MCF 10A (cell line): ENCODE results near the gene CD74. TPM values are rescaled to one million over a fixed set of nuclear protein-coding genes. Genes with fewer than 3 reads are reported as not detected.

Source experiments
- BruUV-seq: library from RNA; stranded (reverse); fragments of 400-500 nt; replicated peaks from 2 replicates; lab custom pipeline; 2021; lab: Mats Ljungman, UMichigan
- CTCF ChIA-PET: fragments of 300-600 bp; sonication (Branson Sonifier 250); formaldehyde crosslinking; extraction: SDS; loops from one replicate; lab custom pipeline; 2021; ENCODE audit warnings: antibody characterized with exemption, inconsistent platforms; lab: Yijun Ruan, JAX
- POLR2A ChIA-PET: fragments of 300-600, 350-650 bp; sonication (Branson Sonifier 250); formaldehyde crosslinking; extraction: SDS; loops from one replicate; lab custom pipeline; 2020; ENCODE audit warnings: antibody characterized with exemption, inconsistent platforms; lab: Yijun Ruan, JAX
- DNase-seq: peaks from one replicate; pipeline ENCODE4 v3.0.0-alpha.2; 2018; ENCODE audit not compliant: unreplicated experiment
- H3K27ac Mint-ChIP-seq: one replicate; pipeline ENCODE4 v1.8.0; 2022; ENCODE audit warnings: mild to moderate bottlenecking, low read depth, mixed read lengths; ENCODE audit not compliant: unreplicated experiment
- H3K27me3 Mint-ChIP-seq: one replicate; pipeline ENCODE4 v1.8.0; 2022; ENCODE audit warnings: mixed read lengths; ENCODE audit not compliant: insufficient read depth, unreplicated experiment
- H3K36me3 Mint-ChIP-seq: one replicate; pipeline ENCODE4 v1.8.0; 2022; ENCODE audit warnings: mild to moderate bottlenecking, moderate library complexity, mixed read lengths; ENCODE audit not compliant: insufficient read depth, unreplicated experiment
- H3K4me1 Mint-ChIP-seq: one replicate; pipeline ENCODE4 v1.8.0; 2022; ENCODE audit warnings: mixed read lengths; ENCODE audit not compliant: insufficient read depth, unreplicated experiment
- H3K4me3 Mint-ChIP-seq: one replicate; pipeline ENCODE4 v1.8.0; 2022; ENCODE audit warnings: mild to moderate bottlenecking, moderate library complexity, mixed read lengths; ENCODE audit not compliant: unreplicated experiment
- H3K9me3 Mint-ChIP-seq: one replicate; pipeline ENCODE4 v1.8.0; 2022; ENCODE audit warnings: mixed read lengths; ENCODE audit not compliant: unreplicated experiment
- intact Hi-C: fragments of 100-400 bp; cut with micrococcal nuclease; formaldehyde crosslinking; loops from 2 replicates; pipeline ENCODE4 v1.14.1; 2022
- total RNA-seq: library from RNA; stranded (reverse); gene quantifications from 2 replicates; pipeline ENCODE4 v1.2.3, GENCODE V29; 2022
- TF ChIP-seq, protein P1 (sequence below): fragments of 200-600 bp; IDR thresholded peaks from one replicate; pipeline ENCODE4 v1.8.0; 2022; ENCODE audit warnings: antibody characterized with exemption, mild to moderate bottlenecking; ENCODE audit not compliant: unreplicated experiment

The CD74 gene
- total RNA-seq, 1 experiment from 2014 or later = not detected

DNA sequence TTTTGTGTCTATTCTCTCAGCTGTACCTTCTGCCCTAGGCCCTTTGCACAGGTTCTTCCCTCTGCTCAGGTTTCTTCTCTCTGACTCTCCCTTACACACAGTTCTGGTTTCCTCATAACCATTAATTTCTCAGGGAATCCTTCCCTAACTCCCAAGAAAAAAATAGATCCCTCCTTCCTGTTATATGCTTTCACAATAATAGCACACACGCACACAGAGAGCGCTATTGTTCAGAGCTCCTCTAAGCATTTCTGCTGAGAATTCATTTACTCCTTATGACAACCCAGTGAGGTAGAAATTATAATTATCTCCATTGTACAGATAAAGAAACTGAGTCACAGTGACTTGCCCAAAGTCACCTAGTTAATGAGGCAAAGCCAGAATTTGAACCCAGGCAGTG lies 56.9 kb downstream of the CD74 start:
- Mint-ChIP-seq H3K4me1 (peaks cover 17% of the 10 kb centered on the region), H3K36me3 (peaks cover 7% of the 10 kb centered on the region), H3K9me3 (no peaks in the 10 kb centered on the region), H3K27ac (no peak overlapping the region), H3K27me3 (no peaks in the 10 kb centered on the region), H3K4me3 (no peak overlapping the region)
- BruUV-seq = no TSS peak
- TF ChIP-seq, protein P1, sequence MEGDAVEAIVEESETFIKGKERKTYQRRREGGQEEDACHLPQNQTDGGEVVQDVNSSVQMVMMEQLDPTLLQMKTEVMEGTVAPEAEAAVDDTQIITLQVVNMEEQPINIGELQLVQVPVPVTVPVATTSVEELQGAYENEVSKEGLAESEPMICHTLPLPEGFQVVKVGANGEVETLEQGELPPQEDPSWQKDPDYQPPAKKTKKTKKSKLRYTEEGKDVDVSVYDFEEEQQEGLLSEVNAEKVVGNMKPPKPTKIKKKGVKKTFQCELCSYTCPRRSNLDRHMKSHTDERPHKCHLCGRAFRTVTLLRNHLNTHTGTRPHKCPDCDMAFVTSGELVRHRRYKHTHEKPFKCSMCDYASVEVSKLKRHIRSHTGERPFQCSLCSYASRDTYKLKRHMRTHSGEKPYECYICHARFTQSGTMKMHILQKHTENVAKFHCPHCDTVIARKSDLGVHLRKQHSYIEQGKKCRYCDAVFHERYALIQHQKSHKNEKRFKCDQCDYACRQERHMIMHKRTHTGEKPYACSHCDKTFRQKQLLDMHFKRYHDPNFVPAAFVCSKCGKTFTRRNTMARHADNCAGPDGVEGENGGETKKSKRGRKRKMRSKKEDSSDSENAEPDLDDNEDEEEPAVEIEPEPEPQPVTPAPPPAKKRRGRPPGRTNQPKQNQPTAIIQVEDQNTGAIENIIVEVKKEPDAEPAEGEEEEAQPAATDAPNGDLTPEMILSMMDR = no peak
- intact Hi-C loops = loop anchor here (5.0 to 10.0 kb wide), 2 partner anchors 498 to 521 kb away; no protein-coding TSS in a partner anchor
- CTCF ChIA-PET = interaction anchor here (0.7 to 1.1 kb wide), 6 partner anchors 25 to 83 kb away, joined by 3 to 5 read pairs (median 3); no protein-coding TSS in a partner anchor
- POLR2A ChIA-PET = interaction anchor here (1.0 kb wide), 1 partner anchor 93 kb away, joined by 3 read pairs; no protein-coding TSS in a partner anchor
- DNase-seq = no peak

DNA sequence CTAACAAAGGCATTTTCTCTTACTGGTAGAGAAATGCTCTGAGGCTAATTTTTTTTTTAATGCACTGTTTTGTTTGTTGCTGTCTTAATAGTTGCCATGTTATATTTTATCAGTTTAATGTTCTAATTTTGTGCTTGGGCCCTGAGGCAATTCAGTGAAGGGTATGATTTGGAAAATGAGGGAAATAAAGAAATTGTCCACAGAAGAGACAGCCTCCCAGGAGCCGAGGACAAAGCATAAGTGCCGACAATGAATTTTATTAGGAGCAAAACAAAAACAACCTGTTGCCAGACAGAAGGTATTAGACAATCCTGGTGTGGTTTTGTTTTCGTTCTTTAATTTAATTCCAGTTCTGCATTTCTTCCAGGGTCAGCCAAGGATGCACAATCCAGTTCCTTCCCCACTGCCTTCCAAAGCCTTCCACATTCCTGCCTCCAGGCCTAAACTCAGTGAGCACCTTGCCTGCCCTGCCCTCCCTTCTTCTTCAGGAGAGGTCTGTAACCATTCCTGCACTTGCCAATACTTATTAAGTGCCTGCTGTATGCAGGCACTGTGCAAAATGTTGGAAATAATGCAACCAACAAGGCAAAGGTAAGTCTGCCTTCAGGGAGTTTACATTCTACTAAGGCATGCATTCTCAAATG lies 59.6 kb downstream of the CD74 start:
- H3K36me3 Mint-ChIP-seq = no peaks in the 10 kb centered on the region

GRCh38 chr5:150352244-150353031 lies 60.3 kb downstream of the CD74 start:
- no TSS peak for BruUV-seq
- no peak overlapping the region for H3K4me3 Mint-ChIP-seq
- TF ChIP-seq, protein P1 = no peak
- ChIA-PET POLR2A (interaction anchor here (0.7 to 3.3 kb wide), 3 partner anchors 32 to 90 kb away, joined by 3 to 12 read pairs (median 3); no protein-coding TSS in a partner anchor), CTCF (interaction anchor here (0.5 to 7.5 kb wide), 18 partner anchors 8 to 865 kb away, joined by 3 to 290 read pairs (median 10); partner anchors contain the start of gene ARSI)
- no peaks in the 10 kb centered on the region for H3K36me3 Mint-ChIP-seq
- H3K27me3 Mint-ChIP-seq = no peaks in the 10 kb centered on the region
- intact Hi-C loops = loop anchor here (10.0 kb wide), 1 partner anchor 518 kb away; no protein-coding TSS in a partner anchor
- no peak for DNase-seq
- peaks cover 12% of the 10 kb centered on the region for H3K4me1 Mint-ChIP-seq
- H3K27ac Mint-ChIP-seq = no peak overlapping the region
- H3K9me3 Mint-ChIP-seq = no peaks in the 10 kb centered on the region

More for the DNA sequence above, 59.6 kb downstream of the CD74 start:
- TF ChIP-seq, protein P1 = no peak
- intact Hi-C loops = loop anchor here (10.0 kb wide), 1 partner anchor 518 kb away; no protein-coding TSS in a partner anchor
- no TSS peak for BruUV-seq
- H3K27me3 Mint-ChIP-seq = no peaks in the 10 kb centered on the region
- no peak for DNase-seq
- H3K4me1 Mint-ChIP-seq = peaks cover 12% of the 10 kb centered on the region
- H3K4me3 Mint-ChIP-seq = no peak overlapping the region
- CTCF ChIA-PET = interaction anchor here (0.5 to 7.5 kb wide), 11 partner anchors 9 to 864 kb away, joined by 3 to 290 read pairs (median 5); no protein-coding TSS in a partner anchor
- H3K9me3 Mint-ChIP-seq = no peaks in the 10 kb centered on the region
- POLR2A ChIA-PET = interaction anchor here (0.7 to 0.9 kb wide), 3 partner anchors 89 to 316 kb away, joined by 3 read pairs; no protein-coding TSS in a partner anchor
- H3K27ac Mint-ChIP-seq = no peak overlapping the region

Other genes starting within 250 kb of the CD74 start
- gene CDX1, start 246.1 kb downstream of the CD74 start, total RNA-seq = not detected in 2 replicates
- not detected in 2 replicates for gene SLC6A7, start 222.8 kb downstream of the CD74 start, total RNA-seq
- not detected in 2 replicates for gene CAMK2A, start 123.1 kb downstream of the CD74 start, total RNA-seq
- 0.19 and 0.25 TPM in 2 replicates for gene ARSI, start 110.0 kb downstream of the CD74 start, total RNA-seq
- 68.4 and 83.5 TPM in 2 replicates for gene TCOF1, start 55.2 kb downstream of the CD74 start, total RNA-seq
- 5,481 and 5,921 TPM in 2 replicates for gene RPS14, start 36.8 kb upstream of the CD74 start, total RNA-seq
- 68.9 and 79.3 TPM in 2 replicates for gene NDST1, start 95.2 kb upstream of the CD74 start, total RNA-seq
- gene SYNPO, start 227.8 kb upstream of the CD74 start, total RNA-seq = 6.3 and 7.1 TPM in 2 replicates
- gene MYOZ3, start 248.3 kb upstream of the CD74 start, total RNA-seq = not detected in 2 replicates